ENCODE data around the gene SPOUT1.
"Not testable (repeated sequence)": the region's sequence is repeated elsewhere in the genome, so short reads cannot be mapped to it uniquely, and the experiment has no call there.

SPOUT1 gene

GRCh38 chr9:128785427-128785826 lies 44.2 kb downstream of the SPOUT1 start:
- TF ChIP-seq EZH2phosphoT487 (conservative IDR thresholded peaks at IDR 0.05; ENCODE audit: low read length) (no peak), CTCF (IDR thresholded peaks at IDR 0.05; ENCODE audit: insufficient read depth, low read length, poor library complexity, severe bottlenecking) (no peak)
- H3K4me2 ChIP-seq (ENCODE audit: low read depth, low read length, poor library complexity, severe bottlenecking) = no peak overlapping the region
- no peaks in the 10 kb centered on the region for H4K20me1 ChIP-seq (ENCODE audit: low read depth, low read length)
- peaks cover 15% of the 10 kb centered on the region for H3K79me2 ChIP-seq (ENCODE audit: insufficient read depth, low read length)
- H2AFZ ChIP-seq (ENCODE audit: low read depth, low read length, severe bottlenecking) = no peak overlapping the region
- no peaks in the 10 kb centered on the region for H3K36me3 ChIP-seq (ENCODE audit: low read length)
- H3K9ac ChIP-seq (ENCODE audit: low read length) = no peak overlapping the region
- no peaks in the 10 kb centered on the region for H3K9me2 ChIP-seq (replicated peaks; ENCODE audit: insufficient read depth, low read length)
- H3F3A ChIP-seq (ENCODE audit: insufficient read depth) = peaks cover 7% of the 10 kb centered on the region; the same call in 1 of the 2 replicates
- no peaks in the 10 kb centered on the region for H3K27me3 ChIP-seq (ENCODE audit: low read length)
- H3K9me3 ChIP-seq (ENCODE audit: insufficient read depth, low read length) = peaks cover 7% of the 10 kb centered on the region; the same call in 1 of the 2 replicates
- no peak overlapping the region for H3K27ac ChIP-seq (ENCODE audit: low read depth, low read length)
- H3K4me3 ChIP-seq (ENCODE audit: insufficient read depth, low read length, poor library complexity, severe bottlenecking) = no peak overlapping the region

- Histone ChIP-seq H3K4me2 (ENCODE audit: low read depth, low read length, poor library complexity, severe bottlenecking) (no peak overlapping the region), H3K9me2 (replicated peaks; ENCODE audit: insufficient read depth, low read length) (no peaks in the 10 kb centered on the region), H3K36me3 (ENCODE audit: low read length) (no peaks in the 10 kb centered on the region), H3K27me3 (ENCODE audit: low read length) (no peaks in the 10 kb centered on the region), H3K79me2 (ENCODE audit: insufficient read depth, low read length) (peaks cover 5% of the 10 kb centered on the region), H3K9ac (ENCODE audit: low read length) (no peak overlapping the region), H2AFZ (ENCODE audit: low read depth, low read length, severe bottlenecking) (no peak overlapping the region), H4K20me1 (ENCODE audit: low read depth, low read length) (no peaks in the 10 kb centered on the region), H3K4me3 (ENCODE audit: insufficient read depth, low read length, poor library complexity, severe bottlenecking) (no peak overlapping the region), H3F3A (ENCODE audit: insufficient read depth) (peaks cover 7% of the 10 kb centered on the region; the same call in 1 of the 2 replicates), H3K9me3 (ENCODE audit: insufficient read depth, low read length) (peaks cover 7% of the 10 kb centered on the region; the same call in 1 of the 2 replicates), H3K27ac (ENCODE audit: low read depth, low read length) (no peak overlapping the region)
- TF ChIP-seq EZH2phosphoT487 (conservative IDR thresholded peaks at IDR 0.05; ENCODE audit: low read length) = no peak
- TF ChIP-seq CTCF (IDR thresholded peaks at IDR 0.05; ENCODE audit: insufficient read depth, low read length, poor library complexity, severe bottlenecking) = no peak
Observed at GRCh38 chr9:128782669-128783068, 46.9 kb downstream of the SPOUT1 start.

GRCh38 chr9:128781187-128782070 lies 48.2 kb downstream of the SPOUT1 start:
- Histone ChIP-seq H3K9me3 (ENCODE audit: insufficient read depth, low read length) (peaks cover 7% of the 10 kb centered on the region; the same call in 1 of the 2 replicates), H3K4me2 (ENCODE audit: low read depth, low read length, poor library complexity, severe bottlenecking) (no peak overlapping the region), H2AFZ (ENCODE audit: low read depth, low read length, severe bottlenecking) (peak overlapping the region; percentile 47), H4K20me1 (ENCODE audit: low read depth, low read length) (no peaks in the 10 kb centered on the region), H3F3A (ENCODE audit: insufficient read depth) (peaks cover 11% of the 10 kb centered on the region; the same call in 1 of the 2 replicates), H3K9ac (ENCODE audit: low read length) (no peak overlapping the region), H3K36me3 (ENCODE audit: low read length) (no peaks in the 10 kb centered on the region), H3K4me3 (ENCODE audit: insufficient read depth, low read length, poor library complexity, severe bottlenecking) (no peak overlapping the region), H3K27me3 (ENCODE audit: low read length) (no peaks in the 10 kb centered on the region), H3K27ac (ENCODE audit: low read depth, low read length) (peak overlapping the region; percentile 51), H3K9me2 (replicated peaks; ENCODE audit: insufficient read depth, low read length) (no peaks in the 10 kb centered on the region), H3K79me2 (ENCODE audit: insufficient read depth, low read length) (no peaks in the 10 kb centered on the region)
- no peak for TF ChIP-seq CTCF (IDR thresholded peaks at IDR 0.05; ENCODE audit: insufficient read depth, low read length, poor library complexity, severe bottlenecking)
- no peak for TF ChIP-seq EZH2phosphoT487 (conservative IDR thresholded peaks at IDR 0.05; ENCODE audit: low read length)

GRCh38 chr9:128780093-128780492 lies 49.5 kb downstream of the SPOUT1 start:
- H3K79me2 ChIP-seq (ENCODE audit: insufficient read depth, low read length); H3K9me3 ChIP-seq (ENCODE audit: insufficient read depth, low read length); H3K27ac ChIP-seq (ENCODE audit: low read depth, low read length): not testable (repeated sequence)

More at GRCh38 chr9:128780093-128780492, 49.5 kb downstream of the SPOUT1 start:
- not testable (repeated sequence) for H3K9ac ChIP-seq (ENCODE audit: low read length); H3K4me2 ChIP-seq (ENCODE audit: low read depth, low read length, poor library complexity, severe bottlenecking); H3K36me3 ChIP-seq (ENCODE audit: low read length); H2AFZ ChIP-seq (ENCODE audit: low read depth, low read length, severe bottlenecking); H3K4me3 ChIP-seq (ENCODE audit: insufficient read depth, low read length, poor library complexity, severe bottlenecking); H3K9me2 ChIP-seq (replicated peaks; ENCODE audit: insufficient read depth, low read length); H3K27me3 ChIP-seq (ENCODE audit: low read length); H4K20me1 ChIP-seq (ENCODE audit: low read depth, low read length)
- H3F3A ChIP-seq (ENCODE audit: insufficient read depth) = peaks cover 11% of the 10 kb centered on the region; the same call in 1 of the 2 replicates

Data from SU-DHL-6 (cell line).